Middle frontal gyrus (tissue), 1 donor: Measurements from ENCODE around the gene NCAM2.
A peak's percentile ranks its signal among the peaks of the same experiment; 100 is the strongest.

Experiments
- DNase-seq: peaks from one replicate; pipeline ENCODE4 v3.0.0-alpha.2; 2015; ENCODE audit warnings: low spot score; ENCODE audit errors: extremely low spot score

The NCAM2 gene

GRCh38 chr21:20997636-20998455 is at the start of gene NCAM2:
Gene NCAM2 (plus strand): TSS chr21:20998409.
- peak; percentile 73 for DNase-seq

- no peak for DNase-seq
Measured at GRCh38 chr21:20949884-20950283, 48.3 kb upstream of the NCAM2 start.

- no peak for DNase-seq
Measured at GRCh38 chr21:20965816-20966215, 32.4 kb upstream of the NCAM2 start.

GRCh38 chr21:20968391-20968790 is 29.8 kb upstream of the NCAM2 start:
- DNase-seq: no peak

GRCh38 chr21:20970691-20971090 is 27.5 kb upstream of the NCAM2 start:
- no peak for DNase-seq

GRCh38 chr21:20971296-20971921 is 26.8 kb upstream of the NCAM2 start:
- DNase-seq: peak; percentile 46

GRCh38 chr21:20994790-20995189 is 3.4 kb upstream of the NCAM2 start:
- DNase-seq: no peak

- DNase-seq: no peak
Measured at GRCh38 chr21:20996421-20997310, 1.5 kb upstream of the NCAM2 start.

- DNase-seq: no peak
Measured at GRCh38 chr21:20997311-20997635, 936 bp upstream of the NCAM2 start.

- DNase-seq: no peak
Measured at GRCh38 chr21:20998456-20998789, 214 bp downstream of the NCAM2 start.

GRCh38 chr21:20998886-20999285 is 677 bp downstream of the NCAM2 start:
- no peak for DNase-seq

GRCh38 chr21:20999659-21000058 is 1.4 kb downstream of the NCAM2 start:
- DNase-seq: peak; percentile 72

GRCh38 chr21:21000591-21001175 is 2.5 kb downstream of the NCAM2 start:
- no peak for DNase-seq

GRCh38 chr21:21001591-21002100 is 3.4 kb downstream of the NCAM2 start:
- no peak for DNase-seq

- DNase-seq: no peak
Measured at GRCh38 chr21:21002153-21002552, 3.9 kb downstream of the NCAM2 start.

GRCh38 chr21:21003701-21004100 is 5.5 kb downstream of the NCAM2 start:
- no peak for DNase-seq

- DNase-seq: no peak
Measured at GRCh38 chr21:21007606-21008005, 9.4 kb downstream of the NCAM2 start.

GRCh38 chr21:21010228-21010627 is 12.0 kb downstream of the NCAM2 start:
- DNase-seq: no peak

GRCh38 chr21:21010698-21011097 is 12.5 kb downstream of the NCAM2 start:
- no peak for DNase-seq

- no peak for DNase-seq
Measured at GRCh38 chr21:21018821-21019220, 20.6 kb downstream of the NCAM2 start.

- no peak for DNase-seq
Measured at GRCh38 chr21:21019681-21020080, 21.5 kb downstream of the NCAM2 start.

GRCh38 chr21:21025742-21026141 is 27.5 kb downstream of the NCAM2 start:
- no peak for DNase-seq
